HEK293 (cell line): ENCODE measurements around the gene C1QTNF1.
A peak's percentile ranks its signal among the peaks of the same experiment; 100 is the strongest.

Experiments used
- GLIS2 ChIP-seq: fragments of 450-650 bp; formaldehyde crosslinking; IDR thresholded peaks from 2 replicates; pipeline ENCODE4 v1.5.1; 2016; ENCODE audit warnings: missing biosample characterization, missing genetic modification characterization
- KLF8 ChIP-seq: fragments of 450-650 bp; formaldehyde crosslinking; IDR thresholded peaks from 2 replicates; pipeline ENCODE4 v1.5.1; 2016; ENCODE audit warnings: missing biosample characterization, missing genetic modification characterization
- OVOL3 ChIP-seq: fragments of 450-650 bp; formaldehyde crosslinking; IDR thresholded peaks from 2 replicates; pipeline ENCODE4 v1.5.1; 2016; ENCODE audit warnings: missing biosample characterization, missing genetic modification characterization
- TRIM28 ChIP-seq: IDR thresholded peaks from 2 replicates; pipeline ENCODE4 v1.6.1; 2011; ENCODE audit warnings: low read length, control low read depth, borderline replicate concordance
- YY1 ChIP-seq: fragments of 450-650 bp; formaldehyde crosslinking; IDR thresholded peaks from 2 replicates; pipeline ENCODE4 v1.5.1; 2018; ENCODE audit warnings: missing biosample characterization, missing genetic modification characterization
- ZBTB1 ChIP-seq: fragments of 450-650 bp; formaldehyde crosslinking; IDR thresholded peaks from 2 replicates; pipeline ENCODE4 v1.5.1; 2016; ENCODE audit warnings: missing biosample characterization, missing genetic modification characterization
- ZBTB48 ChIP-seq: fragments of 450-650 bp; formaldehyde crosslinking; IDR thresholded peaks from 2 replicates; pipeline ENCODE4 v1.5.1; 2016; ENCODE audit warnings: missing biosample characterization, missing genetic modification characterization
- ZIC2 ChIP-seq: fragments of 450-650 bp; formaldehyde crosslinking; IDR thresholded peaks from 2 replicates; pipeline ENCODE4 v1.5.1; 2016; ENCODE audit warnings: missing biosample characterization, missing genetic modification characterization
- ZNF155 ChIP-seq: fragments of 450-650 bp; formaldehyde crosslinking; IDR thresholded peaks from 2 replicates; pipeline ENCODE4 v1.5.1; 2016; ENCODE audit warnings: missing biosample characterization, missing genetic modification characterization
- ZNF202 ChIP-seq: fragments of 450-650 bp; formaldehyde crosslinking; IDR thresholded peaks from 2 replicates; pipeline ENCODE4 v1.5.1; 2016; ENCODE audit warnings: missing biosample characterization, missing genetic modification characterization, borderline replicate concordance
- ZNF335 ChIP-seq: fragments of 450-650 bp; formaldehyde crosslinking; conservative IDR thresholded peaks from 2 replicates; pipeline ENCODE4 v1.5.1; 2016; ENCODE audit warnings: missing biosample characterization, missing genetic modification characterization
- ZNF366 ChIP-seq: fragments of 450-650 bp; formaldehyde crosslinking; conservative IDR thresholded peaks from 2 replicates; pipeline ENCODE4 v1.5.1; 2016; ENCODE audit warnings: missing biosample characterization, missing genetic modification characterization
- ZNF37A ChIP-seq: fragments of 450-650 bp; IDR thresholded peaks from 2 replicates; pipeline ENCODE4 v1.5.1; 2018; ENCODE audit warnings: missing biosample characterization, missing genetic modification characterization
- ZNF391 ChIP-seq: fragments of 450-650 bp; formaldehyde crosslinking; IDR thresholded peaks from 2 replicates; pipeline ENCODE4 v1.5.1; 2016; ENCODE audit warnings: low read depth, missing biosample characterization, missing genetic modification characterization, borderline replicate concordance
- ZNF423 ChIP-seq: fragments of 450-650 bp; formaldehyde crosslinking; IDR thresholded peaks from 2 replicates; pipeline ENCODE4 v1.5.1; 2016; ENCODE audit warnings: missing biosample characterization, missing genetic modification characterization
- ZNF426 ChIP-seq: fragments of 450-650 bp; formaldehyde crosslinking; IDR thresholded peaks from 2 replicates; pipeline ENCODE4 v1.5.1; 2017; ENCODE audit warnings: missing biosample characterization, missing genetic modification characterization, mild to moderate bottlenecking, inconsistent platforms, moderate library complexity
- ZNF548 ChIP-seq: fragments of 450-650 bp; formaldehyde crosslinking; IDR thresholded peaks from 2 replicates; pipeline ENCODE4 v1.5.1; 2016; ENCODE audit warnings: missing biosample characterization, missing genetic modification characterization
- ZNF629 ChIP-seq: fragments of 450-650 bp; formaldehyde crosslinking; IDR thresholded peaks from 2 replicates; pipeline ENCODE4 v1.5.1; 2017; ENCODE audit warnings: missing biosample characterization, missing genetic modification characterization
- ZNF707 ChIP-seq: fragments of 450-650 bp; formaldehyde crosslinking; IDR thresholded peaks from 2 replicates; pipeline ENCODE4 v1.5.1; 2016; ENCODE audit warnings: missing biosample characterization, missing genetic modification characterization
- ZSCAN16 ChIP-seq: fragments of 450-650 bp; formaldehyde crosslinking; IDR thresholded peaks from 2 replicates; pipeline ENCODE4 v1.5.1; 2016; ENCODE audit warnings: missing biosample characterization, missing genetic modification characterization
- TF ChIP-seq, protein P1 (sequence below): IDR thresholded peaks from 2 replicates; pipeline ENCODE4 v1.6.1; 2011; ENCODE audit warnings: mild to moderate bottlenecking, low read depth, low read length, borderline replicate concordance
- TF ChIP-seq, protein P2 (sequence below): fragments of 450-650 bp; formaldehyde crosslinking; IDR thresholded peaks from 2 replicates; pipeline ENCODE4 v1.5.1; 2016; ENCODE audit warnings: missing biosample characterization, missing genetic modification characterization, borderline replicate concordance
- TF ChIP-seq, protein P3 (sequence below): fragments of 450-650 bp; formaldehyde crosslinking; IDR thresholded peaks from 2 replicates; pipeline ENCODE4 v1.5.1; 2016; ENCODE audit warnings: missing biosample characterization, missing genetic modification characterization
- TF ChIP-seq, protein P4 (sequence below): fragments of 450-650 bp; formaldehyde crosslinking; IDR thresholded peaks from 2 replicates; pipeline ENCODE4 v1.5.1; 2016; ENCODE audit warnings: missing biosample characterization, missing genetic modification characterization
- TF ChIP-seq, protein P5 (sequence below): fragments of 450-650 bp; formaldehyde crosslinking; IDR thresholded peaks from 2 replicates; pipeline ENCODE4 v1.5.1; 2017; ENCODE audit warnings: missing biosample characterization, missing genetic modification characterization

The C1QTNF1 gene

DNA sequence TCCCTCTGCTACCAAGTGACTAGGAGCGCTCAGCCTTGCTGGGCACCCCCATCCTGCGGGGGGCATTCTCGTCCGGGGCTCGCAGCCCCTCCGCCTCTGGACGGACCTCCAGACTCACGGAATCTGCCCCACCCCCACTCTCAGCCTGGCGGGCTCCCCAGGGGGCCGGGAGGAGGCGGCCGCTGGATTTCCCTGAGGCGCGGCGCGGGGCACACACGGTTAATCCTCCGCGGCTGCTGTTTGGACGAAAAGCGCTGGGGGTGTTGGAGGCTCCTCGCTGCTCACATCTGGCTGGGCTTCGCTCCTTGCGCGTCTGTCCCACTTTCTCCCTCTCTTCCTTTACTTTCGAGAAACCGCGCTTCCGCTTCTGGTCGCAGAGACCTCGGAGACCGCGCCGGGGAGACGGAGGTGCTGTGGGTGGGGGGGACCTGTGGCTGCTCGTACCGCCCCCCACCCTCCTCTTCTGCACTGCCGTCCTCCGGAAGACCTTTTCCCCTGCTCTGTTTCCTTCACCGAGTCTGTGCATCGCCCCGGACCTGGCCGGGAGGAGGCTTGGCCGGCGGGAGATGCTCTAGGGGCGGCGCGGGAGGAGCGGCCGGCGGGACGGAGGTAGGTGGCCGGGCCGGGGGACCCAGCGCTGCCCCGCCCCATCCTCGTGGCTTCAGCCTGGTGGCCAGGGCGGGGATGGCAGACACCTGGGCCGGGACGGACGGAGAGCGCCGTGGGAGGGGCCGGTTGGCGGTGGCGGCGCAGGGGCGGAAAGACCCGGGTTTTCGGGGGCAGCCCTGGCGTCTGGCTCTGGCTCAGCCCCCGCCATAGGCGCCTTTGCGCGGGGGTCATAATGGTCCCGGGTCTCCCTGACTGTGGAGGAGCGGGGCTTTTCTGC is at the start of gene C1QTNF1 (continued):
- TF ChIP-seq, protein P1, sequence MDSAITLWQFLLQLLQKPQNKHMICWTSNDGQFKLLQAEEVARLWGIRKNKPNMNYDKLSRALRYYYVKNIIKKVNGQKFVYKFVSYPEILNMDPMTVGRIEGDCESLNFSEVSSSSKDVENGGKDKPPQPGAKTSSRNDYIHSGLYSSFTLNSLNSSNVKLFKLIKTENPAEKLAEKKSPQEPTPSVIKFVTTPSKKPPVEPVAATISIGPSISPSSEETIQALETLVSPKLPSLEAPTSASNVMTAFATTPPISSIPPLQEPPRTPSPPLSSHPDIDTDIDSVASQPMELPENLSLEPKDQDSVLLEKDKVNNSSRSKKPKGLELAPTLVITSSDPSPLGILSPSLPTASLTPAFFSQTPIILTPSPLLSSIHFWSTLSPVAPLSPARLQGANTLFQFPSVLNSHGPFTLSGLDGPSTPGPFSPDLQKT = no peak; the same call in 1 of the 2 replicates
- TF ChIP-seq ZNF155 (tag by site-specific recombination) = no peak
- TF ChIP-seq YY1 (tag by site-specific recombination) = no peak
- peak; percentile 73 for TF ChIP-seq ZNF366 (tag by site-specific recombination)
- TF ChIP-seq, protein P2, sequence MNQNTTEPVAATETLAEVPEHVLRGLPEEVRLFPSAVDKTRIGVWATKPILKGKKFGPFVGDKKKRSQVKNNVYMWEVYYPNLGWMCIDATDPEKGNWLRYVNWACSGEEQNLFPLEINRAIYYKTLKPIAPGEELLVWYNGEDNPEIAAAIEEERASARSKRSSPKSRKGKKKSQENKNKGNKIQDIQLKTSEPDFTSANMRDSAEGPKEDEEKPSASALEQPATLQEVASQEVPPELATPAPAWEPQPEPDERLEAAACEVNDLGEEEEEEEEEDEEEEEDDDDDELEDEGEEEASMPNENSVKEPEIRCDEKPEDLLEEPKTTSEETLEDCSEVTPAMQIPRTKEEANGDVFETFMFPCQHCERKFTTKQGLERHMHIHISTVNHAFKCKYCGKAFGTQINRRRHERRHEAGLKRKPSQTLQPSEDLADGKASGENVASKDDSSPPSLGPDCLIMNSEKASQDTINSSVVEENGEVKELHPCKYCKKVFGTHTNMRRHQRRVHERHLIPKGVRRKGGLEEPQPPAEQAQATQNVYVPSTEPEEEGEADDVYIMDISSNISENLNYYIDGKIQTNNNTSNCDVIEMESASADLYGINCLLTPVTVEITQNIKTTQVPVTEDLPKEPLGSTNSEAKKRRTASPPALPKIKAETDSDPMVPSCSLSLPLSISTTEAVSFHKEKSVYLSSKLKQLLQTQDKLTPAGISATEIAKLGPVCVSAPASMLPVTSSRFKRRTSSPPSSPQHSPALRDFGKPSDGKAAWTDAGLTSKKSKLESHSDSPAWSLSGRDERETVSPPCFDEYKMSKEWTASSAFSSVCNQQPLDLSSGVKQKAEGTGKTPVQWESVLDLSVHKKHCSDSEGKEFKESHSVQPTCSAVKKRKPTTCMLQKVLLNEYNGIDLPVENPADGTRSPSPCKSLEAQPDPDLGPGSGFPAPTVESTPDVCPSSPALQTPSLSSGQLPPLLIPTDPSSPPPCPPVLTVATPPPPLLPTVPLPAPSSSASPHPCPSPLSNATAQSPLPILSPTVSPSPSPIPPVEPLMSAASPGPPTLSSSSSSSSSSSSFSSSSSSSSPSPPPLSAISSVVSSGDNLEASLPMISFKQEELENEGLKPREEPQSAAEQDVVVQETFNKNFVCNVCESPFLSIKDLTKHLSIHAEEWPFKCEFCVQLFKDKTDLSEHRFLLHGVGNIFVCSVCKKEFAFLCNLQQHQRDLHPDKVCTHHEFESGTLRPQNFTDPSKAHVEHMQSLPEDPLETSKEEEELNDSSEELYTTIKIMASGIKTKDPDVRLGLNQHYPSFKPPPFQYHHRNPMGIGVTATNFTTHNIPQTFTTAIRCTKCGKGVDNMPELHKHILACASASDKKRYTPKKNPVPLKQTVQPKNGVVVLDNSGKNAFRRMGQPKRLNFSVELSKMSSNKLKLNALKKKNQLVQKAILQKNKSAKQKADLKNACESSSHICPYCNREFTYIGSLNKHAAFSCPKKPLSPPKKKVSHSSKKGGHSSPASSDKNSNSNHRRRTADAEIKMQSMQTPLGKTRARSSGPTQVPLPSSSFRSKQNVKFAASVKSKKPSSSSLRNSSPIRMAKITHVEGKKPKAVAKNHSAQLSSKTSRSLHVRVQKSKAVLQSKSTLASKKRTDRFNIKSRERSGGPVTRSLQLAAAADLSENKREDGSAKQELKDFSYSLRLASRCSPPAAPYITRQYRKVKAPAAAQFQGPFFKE (tag by site-specific recombination) = no peak
- TF ChIP-seq ZIC2 (tag by site-specific recombination) = peak; percentile 76
- TF ChIP-seq ZNF426 = no peak
- peak; percentile 46 for TF ChIP-seq ZNF629 (tag by site-specific recombination)
- TF ChIP-seq, protein P3, sequence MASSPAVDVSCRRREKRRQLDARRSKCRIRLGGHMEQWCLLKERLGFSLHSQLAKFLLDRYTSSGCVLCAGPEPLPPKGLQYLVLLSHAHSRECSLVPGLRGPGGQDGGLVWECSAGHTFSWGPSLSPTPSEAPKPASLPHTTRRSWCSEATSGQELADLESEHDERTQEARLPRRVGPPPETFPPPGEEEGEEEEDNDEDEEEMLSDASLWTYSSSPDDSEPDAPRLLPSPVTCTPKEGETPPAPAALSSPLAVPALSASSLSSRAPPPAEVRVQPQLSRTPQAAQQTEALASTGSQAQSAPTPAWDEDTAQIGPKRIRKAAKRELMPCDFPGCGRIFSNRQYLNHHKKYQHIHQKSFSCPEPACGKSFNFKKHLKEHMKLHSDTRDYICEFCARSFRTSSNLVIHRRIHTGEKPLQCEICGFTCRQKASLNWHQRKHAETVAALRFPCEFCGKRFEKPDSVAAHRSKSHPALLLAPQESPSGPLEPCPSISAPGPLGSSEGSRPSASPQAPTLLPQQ (tag by site-specific recombination) = 0 out of 2 replicates have a peak, but pooled peaks have one; percentile 17
- TF ChIP-seq ZBTB1 (tag by site-specific recombination) = no peak
- peak; percentile 81 for TF ChIP-seq ZNF335 (tag by site-specific recombination)
- TF ChIP-seq, protein P4, sequence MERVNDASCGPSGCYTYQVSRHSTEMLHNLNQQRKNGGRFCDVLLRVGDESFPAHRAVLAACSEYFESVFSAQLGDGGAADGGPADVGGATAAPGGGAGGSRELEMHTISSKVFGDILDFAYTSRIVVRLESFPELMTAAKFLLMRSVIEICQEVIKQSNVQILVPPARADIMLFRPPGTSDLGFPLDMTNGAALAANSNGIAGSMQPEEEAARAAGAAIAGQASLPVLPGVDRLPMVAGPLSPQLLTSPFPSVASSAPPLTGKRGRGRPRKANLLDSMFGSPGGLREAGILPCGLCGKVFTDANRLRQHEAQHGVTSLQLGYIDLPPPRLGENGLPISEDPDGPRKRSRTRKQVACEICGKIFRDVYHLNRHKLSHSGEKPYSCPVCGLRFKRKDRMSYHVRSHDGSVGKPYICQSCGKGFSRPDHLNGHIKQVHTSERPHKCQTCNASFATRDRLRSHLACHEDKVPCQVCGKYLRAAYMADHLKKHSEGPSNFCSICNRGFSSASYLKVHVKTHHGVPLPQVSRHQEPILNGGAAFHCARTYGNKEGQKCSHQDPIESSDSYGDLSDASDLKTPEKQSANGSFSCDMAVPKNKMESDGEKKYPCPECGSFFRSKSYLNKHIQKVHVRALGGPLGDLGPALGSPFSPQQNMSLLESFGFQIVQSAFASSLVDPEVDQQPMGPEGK (tag by site-specific recombination) = peak; percentile 74
- TF ChIP-seq ZNF202 (tag by site-specific recombination) = no peak
- no peak for TF ChIP-seq ZNF391 (tag by site-specific recombination)
- TF ChIP-seq GLIS2 (tag by site-specific recombination) = peak; percentile 59; the same call in 1 of the 2 replicates
- no peak for TF ChIP-seq ZNF37A (tag by site-specific recombination)
- no peak for TF ChIP-seq TRIM28
- no peak for TF ChIP-seq ZNF548 (tag by site-specific recombination)
- 0 out of 2 replicates have a peak, but pooled peaks have one; percentile 6 for TF ChIP-seq ZSCAN16 (tag by site-specific recombination)
- peak; percentile 52 for TF ChIP-seq ZNF423 (tag by site-specific recombination)
- peak; percentile 68 for TF ChIP-seq KLF8 (tag by site-specific recombination)
- peak; percentile 72; the same call in 1 of the 2 replicates for TF ChIP-seq ZBTB48 (tag by site-specific recombination)
- TF ChIP-seq, protein P5, sequence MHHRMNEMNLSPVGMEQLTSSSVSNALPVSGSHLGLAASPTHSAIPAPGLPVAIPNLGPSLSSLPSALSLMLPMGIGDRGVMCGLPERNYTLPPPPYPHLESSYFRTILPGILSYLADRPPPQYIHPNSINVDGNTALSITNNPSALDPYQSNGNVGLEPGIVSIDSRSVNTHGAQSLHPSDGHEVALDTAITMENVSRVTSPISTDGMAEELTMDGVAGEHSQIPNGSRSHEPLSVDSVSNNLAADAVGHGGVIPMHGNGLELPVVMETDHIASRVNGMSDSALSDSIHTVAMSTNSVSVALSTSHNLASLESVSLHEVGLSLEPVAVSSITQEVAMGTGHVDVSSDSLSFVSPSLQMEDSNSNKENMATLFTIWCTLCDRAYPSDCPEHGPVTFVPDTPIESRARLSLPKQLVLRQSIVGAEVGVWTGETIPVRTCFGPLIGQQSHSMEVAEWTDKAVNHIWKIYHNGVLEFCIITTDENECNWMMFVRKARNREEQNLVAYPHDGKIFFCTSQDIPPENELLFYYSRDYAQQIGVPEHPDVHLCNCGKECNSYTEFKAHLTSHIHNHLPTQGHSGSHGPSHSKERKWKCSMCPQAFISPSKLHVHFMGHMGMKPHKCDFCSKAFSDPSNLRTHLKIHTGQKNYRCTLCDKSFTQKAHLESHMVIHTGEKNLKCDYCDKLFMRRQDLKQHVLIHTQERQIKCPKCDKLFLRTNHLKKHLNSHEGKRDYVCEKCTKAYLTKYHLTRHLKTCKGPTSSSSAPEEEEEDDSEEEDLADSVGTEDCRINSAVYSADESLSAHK = no peak
- no peak for TF ChIP-seq ZNF707 (tag by site-specific recombination)
- no peak for TF ChIP-seq OVOL3
